GM19397 (cell line): Measurements from ENCODE around the gene NPL.
A peak's percentile ranks its signal among the peaks of the same experiment; 100 is the strongest.

Experiments
- ATAC-seq: cut with Tn5 transposase; IDR thresholded peaks from one replicate; pipeline ENCODE4 v1.9.1; 2021; ENCODE audit warnings: mild to moderate bottlenecking, moderate library complexity; ENCODE audit not compliant: unreplicated experiment

Gene NPL

GRCh38 chr1:182811975-182812722 is 22.6 kb downstream of the NPL start:
- ATAC-seq = no peak

GRCh38 chr1:182816863-182817262 is 27.3 kb downstream of the NPL start:
- no peak for ATAC-seq

GRCh38 chr1:182817802-182818201 is 28.2 kb downstream of the NPL start:
- no peak for ATAC-seq

GRCh38 chr1:182823220-182823619 is 33.6 kb downstream of the NPL start:
- no peak for ATAC-seq

GRCh38 chr1:182826892-182827291 is 37.3 kb downstream of the NPL start:
- ATAC-seq = no peak

GRCh38 chr1:182829285-182829932 is 39.8 kb downstream of the NPL start:
- no peak for ATAC-seq

GRCh38 chr1:182833271-182833670 is 43.7 kb downstream of the NPL start:
- ATAC-seq = no peak

- no peak for ATAC-seq
Measured at GRCh38 chr1:182834326-182834725, 44.8 kb downstream of the NPL start.

GRCh38 chr1:182835806-182836205 is 46.2 kb downstream of the NPL start:
- ATAC-seq = no peak

- ATAC-seq = peak; percentile 82
Measured at GRCh38 chr1:182839209-182840066, 49.9 kb downstream of the NPL start, which contains the start of gene DHX9. Gene DHX9 (plus strand): TSS chr1:182839347. CDS start chr1:182842567, 3,220 bp downstream.

- ATAC-seq = no peak
Measured at GRCh38 chr1:182841368-182841988, 51.9 kb downstream of the NPL start.

- no peak for ATAC-seq
Measured at GRCh38 chr1:182842265-182842664, 52.7 kb downstream of the NPL start.

GRCh38 chr1:182845379-182845778 is 55.8 kb downstream of the NPL start:
- ATAC-seq = no peak

- no peak for ATAC-seq
Measured at GRCh38 chr1:182845894-182846293, 56.3 kb downstream of the NPL start.

GRCh38 chr1:182847105-182847504 is 57.5 kb downstream of the NPL start:
- ATAC-seq = no peak

GRCh38 chr1:182848736-182849135 is 59.2 kb downstream of the NPL start:
- ATAC-seq = no peak

GRCh38 chr1:182850319-182850718 is 60.7 kb downstream of the NPL start:
- no peak for ATAC-seq

- no peak for ATAC-seq
Measured at GRCh38 chr1:182851825-182852224, 62.3 kb downstream of the NPL start.

GRCh38 chr1:182855911-182856310 is 66.3 kb downstream of the NPL start:
- no peak for ATAC-seq

- no peak for ATAC-seq
Measured at GRCh38 chr1:182857212-182857611, 67.6 kb downstream of the NPL start.

GRCh38 chr1:182860658-182861057 is 71.1 kb downstream of the NPL start:
- ATAC-seq = no peak
